ENCODE measurements around the gene ANXA8. TPM values are rescaled to one million over a fixed set of nuclear protein-coding genes. Genes with fewer than 3 reads are reported as not detected.

The ANXA8 gene
- polyA plus RNA-seq, 3 donors, result 0.20 to 0.21 TPM; not detected in 1

Other genes with a start within 250 kb of the ANXA8 start
- gene GDF10, start 183.9 kb downstream of the ANXA8 start, polyA plus RNA-seq (ENCODE audit: insufficient read length in 3 of 3), result 1 to 10 TPM; 1.1 to 1.6 (median 1.4) TPM
- gene GDF2, start 161.7 kb downstream of the ANXA8 start, polyA plus RNA-seq (ENCODE audit: insufficient read length in 3 of 3), result not detected
- gene RBP3, start 135.8 kb downstream of the ANXA8 start, polyA plus RNA-seq (ENCODE audit: insufficient read length in 3 of 3), result under 1 TPM; 0.08 to 0.15 (median 0.15) TPM
- 1 to 10 TPM; 5.9 to 6.6 (median 6.4) TPM for gene ZNF488, start 99.8 kb downstream of the ANXA8 start, polyA plus RNA-seq (ENCODE audit: insufficient read length in 3 of 3)
- gene FAM25G, start 7.6 kb upstream of the ANXA8 start, polyA plus RNA-seq (ENCODE audit: insufficient read length in 3 of 3), result not detected
- 10 to 100 TPM in 1 of 3 donors, 1 to 10 TPM in 2; 3.8 to 14.9 (median 9.7) TPM for gene AGAP9, start 39.5 kb upstream of the ANXA8 start, polyA plus RNA-seq (ENCODE audit: insufficient read length in 3 of 3)

Measured in right renal cortex interstitium (tissue), 3 donors.